Fibroblast of skin of abdomen (primary cell): ENCODE data around the gene PIGL.
A peak's percentile ranks its signal among the peaks of the same experiment; 100 is the strongest.
"Not testable (repeated sequence)": the region's sequence is repeated elsewhere in the genome, so short reads cannot be mapped to it uniquely, and the experiment has no call there.

ENCODE experiments used
- DNase-seq: peaks from one replicate; pipeline ENCODE4 v3.0.0-alpha.2; 2013

The PIGL gene

GRCh38 chr17:16216341-16217001, 539 bp upstream of the PIGL start:
- not testable (repeated sequence) for DNase-seq

GRCh38 chr17:16222406-16222805, 5.4 kb downstream of the PIGL start:
- DNase-seq: no peak

- DNase-seq: not testable (repeated sequence)
Observed at GRCh38 chr17:16229912-16230561, 13.0 kb downstream of the PIGL start.

DNA sequence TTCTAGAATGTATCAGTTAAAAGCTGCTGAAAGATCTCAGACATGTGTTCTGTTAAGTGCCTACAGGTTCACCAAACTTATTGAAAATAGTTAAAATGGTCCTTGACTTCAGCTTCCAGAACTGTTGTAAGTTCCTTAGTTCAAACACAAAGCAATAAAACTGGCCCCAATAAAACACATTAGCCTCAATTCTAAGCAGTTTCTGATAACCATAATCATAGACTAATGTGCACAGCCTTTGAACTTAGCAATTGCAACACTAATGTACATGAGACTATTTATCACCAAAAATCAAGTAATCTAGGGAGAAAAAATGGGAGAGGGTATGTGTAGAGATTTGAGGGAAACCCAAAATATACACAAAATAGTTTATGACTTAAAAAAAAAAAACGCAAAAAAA, 15.4 kb downstream of the PIGL start:
- no peak for DNase-seq

- DNase-seq: no peak
Observed at GRCh38 chr17:16239931-16240330, 22.9 kb downstream of the PIGL start.

DNA sequence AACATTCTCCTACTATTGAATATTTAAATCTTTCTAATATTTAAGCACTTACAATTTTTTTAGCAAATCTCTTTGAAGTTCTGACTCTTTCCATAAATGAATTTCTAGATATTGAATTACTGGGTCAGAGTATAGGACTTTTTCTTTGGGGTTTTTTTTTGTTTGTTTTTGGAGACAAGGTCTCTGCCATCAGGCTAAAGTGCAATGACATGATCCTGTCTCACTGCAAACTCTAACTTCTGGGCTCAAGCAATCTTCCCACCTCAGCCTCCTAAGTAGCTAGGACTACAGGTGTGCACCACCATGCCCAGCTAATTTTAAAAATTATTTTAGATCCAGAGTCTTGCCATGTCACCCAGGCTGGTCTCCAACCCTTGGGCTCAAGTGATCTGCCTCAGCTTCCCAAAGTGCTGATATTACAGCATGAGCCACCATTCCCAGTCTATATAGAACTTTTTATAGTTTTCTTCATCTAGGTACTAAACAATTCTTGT, 24.9 kb downstream of the PIGL start:
- DNase-seq: no peak

DNA sequence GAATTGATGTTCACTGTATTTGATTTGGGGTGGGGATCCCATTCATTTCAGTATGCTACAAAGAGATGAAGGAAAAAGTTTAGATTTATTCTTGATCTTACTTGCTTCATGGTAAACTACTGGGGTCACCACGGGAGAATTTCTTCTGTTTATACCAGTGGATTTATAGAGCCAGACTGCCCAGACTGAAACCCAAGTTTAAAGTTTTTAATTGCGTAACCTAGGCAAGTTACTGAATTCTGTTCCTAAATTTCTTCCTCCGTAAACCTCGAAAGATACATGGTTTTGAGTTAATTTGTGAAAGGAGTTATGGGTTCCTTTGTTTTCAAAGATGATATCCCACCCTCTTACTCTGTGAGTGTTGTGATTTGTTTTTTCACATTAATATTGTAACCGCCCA, 26.4 kb downstream of the PIGL start:
- DNase-seq: no peak

GRCh38 chr17:16243801-16244567, 27.0 kb downstream of the PIGL start:
- DNase-seq: peak; percentile 11

DNA sequence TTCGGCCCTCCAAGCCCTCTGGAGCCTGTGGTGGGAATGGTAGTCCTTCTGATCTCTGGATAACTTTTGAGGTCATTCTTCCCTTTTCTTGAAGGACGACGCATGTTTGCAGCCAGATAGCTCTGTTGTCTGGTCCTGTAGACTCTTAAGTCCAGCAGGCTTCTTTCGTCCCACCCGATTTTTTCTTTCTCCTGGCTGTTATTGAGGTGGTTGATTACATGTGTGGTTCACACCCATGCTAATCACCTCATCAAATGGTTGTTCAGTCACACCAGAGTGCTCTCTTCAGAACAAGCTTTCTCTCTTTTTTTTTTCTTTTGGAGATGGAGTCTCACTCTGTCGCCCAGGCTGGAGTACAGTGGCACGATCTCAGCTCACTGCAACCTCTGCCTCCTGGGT, 30.6 kb downstream of the PIGL start:
- DNase-seq: no peak

DNA sequence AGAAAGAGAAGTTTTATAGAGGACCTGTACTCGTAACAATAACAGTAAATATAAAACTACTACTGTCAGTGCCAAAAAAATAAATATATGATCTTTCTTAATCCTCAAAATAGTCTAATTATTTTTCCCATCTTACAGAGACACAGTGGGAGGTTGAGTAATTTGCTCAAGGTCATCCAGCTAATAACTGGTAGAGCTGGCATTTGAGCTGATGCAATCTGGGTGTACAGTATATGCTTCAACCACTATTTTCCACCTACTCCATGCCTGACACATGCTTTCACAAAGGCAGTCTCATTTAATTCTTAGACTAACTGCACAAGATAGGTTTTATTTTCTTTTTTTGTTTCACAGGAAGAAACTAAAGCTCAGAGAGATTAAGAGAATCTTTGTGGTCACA, 33.6 kb downstream of the PIGL start:
- DNase-seq: peak; percentile 64

DNA sequence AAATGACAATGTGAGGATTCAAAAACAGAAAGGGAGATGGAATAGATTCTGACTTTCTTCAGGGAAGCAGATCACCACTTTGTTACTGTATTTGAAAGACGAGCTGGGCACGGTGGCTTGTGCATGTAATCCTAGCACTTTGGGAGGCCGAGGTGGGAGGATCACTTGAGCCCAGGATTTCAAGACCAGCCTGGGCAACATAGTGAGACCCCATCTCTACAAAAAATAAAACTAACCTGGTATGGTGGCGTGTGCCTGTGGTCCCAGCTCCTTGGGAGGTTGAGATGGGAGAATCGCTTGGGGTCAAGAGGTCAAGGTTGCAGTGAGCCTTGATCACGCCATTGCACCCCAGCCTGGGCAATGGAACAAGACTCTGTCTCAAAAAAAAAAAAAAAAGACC, 34.0 kb downstream of the PIGL start:
- no peak for DNase-seq

DNA sequence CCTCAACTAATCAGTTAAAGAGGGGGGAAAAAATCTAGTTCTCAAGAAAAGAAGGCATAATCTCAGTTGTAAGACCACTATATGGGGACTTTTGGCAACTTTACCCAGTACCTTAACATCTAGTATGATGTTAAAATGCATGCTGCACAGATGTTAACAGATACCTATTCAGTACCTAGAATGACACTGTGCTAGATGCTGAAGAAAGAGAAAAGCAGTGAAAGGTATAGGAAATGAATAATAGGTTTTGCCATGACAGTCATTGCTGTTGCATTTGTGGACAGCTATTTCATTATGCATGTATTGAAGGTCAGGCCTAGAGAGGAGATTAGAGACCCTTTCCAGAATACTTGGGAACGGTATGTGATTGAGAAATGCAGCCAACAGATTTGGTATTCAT, 34.5 kb downstream of the PIGL start:
- no peak for DNase-seq

- DNase-seq: no peak
Observed at GRCh38 chr17:16254773-16255400, 37.9 kb downstream of the PIGL start.

GRCh38 chr17:16255481-16255921, 38.5 kb downstream of the PIGL start:
- DNase-seq: peak; percentile 10

DNA sequence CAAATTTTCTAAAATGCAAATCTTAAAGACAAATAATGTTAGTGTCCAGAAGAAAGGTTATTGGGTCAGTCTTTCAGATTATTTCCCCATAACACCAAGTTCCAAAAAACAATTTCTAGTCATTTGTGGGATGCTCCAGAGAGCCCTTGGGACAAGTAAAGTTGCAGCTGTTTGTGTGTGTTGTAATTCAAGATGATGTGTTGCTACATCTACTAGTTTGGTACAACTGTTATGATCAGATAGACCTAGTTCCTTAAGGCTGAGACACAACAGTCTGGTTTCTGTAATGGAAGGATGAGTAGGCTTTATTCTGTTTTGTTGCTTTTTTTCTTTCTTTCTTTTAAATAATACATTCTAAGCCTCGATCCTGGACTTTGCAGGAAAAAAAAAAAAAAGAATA, 41.9 kb downstream of the PIGL start:
- DNase-seq: no peak

- no peak for DNase-seq
Observed at GRCh38 chr17:16259926-16260325, 42.9 kb downstream of the PIGL start.

DNA sequence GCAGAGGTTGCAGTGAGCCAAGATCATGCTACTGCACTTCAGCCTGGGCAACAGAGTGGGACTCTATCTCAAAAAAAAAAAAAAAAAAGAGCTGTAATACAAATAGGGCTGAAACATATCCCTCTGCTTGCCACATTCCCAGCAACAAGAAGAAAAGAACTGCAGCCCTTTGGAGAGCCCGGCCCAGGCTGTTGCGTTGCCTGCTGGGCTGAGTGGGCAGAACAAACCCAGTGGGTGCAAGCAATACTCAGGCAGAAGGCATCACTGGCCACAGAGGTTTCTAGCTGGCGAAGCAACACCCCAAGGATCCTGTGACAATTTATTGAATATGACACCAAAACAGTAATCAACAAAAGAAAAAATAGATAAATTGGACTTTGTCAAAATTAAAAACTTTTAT, 44.0 kb downstream of the PIGL start:
- no peak for DNase-seq

GRCh38 chr17:16262201-16262600, 45.2 kb downstream of the PIGL start:
- no peak for DNase-seq

- no peak for DNase-seq
Observed at GRCh38 chr17:16267174-16267573, 50.2 kb downstream of the PIGL start.

- peak; percentile 71 for DNase-seq
Observed at GRCh38 chr17:16269658-16270057, 52.6 kb downstream of the PIGL start.

- DNase-seq: no peak
Observed at GRCh38 chr17:16272111-16272840, 55.3 kb downstream of the PIGL start.

- peak; percentile 54 for DNase-seq
Observed at GRCh38 chr17:16273499-16273898, 56.5 kb downstream of the PIGL start.
